Nephron progenitor cell (in vitro differentiated cells): ENCODE data around the gene CPED1.
A peak's percentile ranks its signal among the peaks of the same experiment; 100 is the strongest.

Source experiments
- DNase-seq: peaks from one replicate; pipeline ENCODE4 v3.0.0; 2021
- H3K27ac Mint-ChIP-seq: 2 replicates; pipeline ENCODE4 v1.8.0; 2021; ENCODE audit warnings: mild to moderate bottlenecking, moderate library complexity, mixed read lengths
- H3K27me3 Mint-ChIP-seq: 2 replicates; pipeline ENCODE4 v1.8.0; 2021; ENCODE audit warnings: mild to moderate bottlenecking, low read depth, mixed read lengths; ENCODE audit not compliant: poor library complexity
- H3K36me3 Mint-ChIP-seq: 2 replicates; pipeline ENCODE4 v1.8.0; 2021; ENCODE audit warnings: low read depth, mixed read lengths
- H3K4me1 Mint-ChIP-seq: 2 replicates; pipeline ENCODE4 v1.8.0; 2021; ENCODE audit warnings: mixed read lengths
- H3K4me3 Mint-ChIP-seq: 2 replicates; pipeline ENCODE4 v1.8.0; 2021; ENCODE audit warnings: mild to moderate bottlenecking, moderate library complexity, mixed read lengths
- H3K9me3 Mint-ChIP-seq: 2 replicates; pipeline ENCODE4 v1.8.0; 2021; ENCODE audit warnings: mild to moderate bottlenecking, moderate library complexity, mixed read lengths
- TF ChIP-seq, protein P1 (sequence below): fragments of 200-600 bp; sonication (generic); IDR thresholded peaks from 2 replicates; pipeline ENCODE4 v1.5.0; 2021; ENCODE audit warnings: antibody characterized with exemption

The CPED1 gene

DNA sequence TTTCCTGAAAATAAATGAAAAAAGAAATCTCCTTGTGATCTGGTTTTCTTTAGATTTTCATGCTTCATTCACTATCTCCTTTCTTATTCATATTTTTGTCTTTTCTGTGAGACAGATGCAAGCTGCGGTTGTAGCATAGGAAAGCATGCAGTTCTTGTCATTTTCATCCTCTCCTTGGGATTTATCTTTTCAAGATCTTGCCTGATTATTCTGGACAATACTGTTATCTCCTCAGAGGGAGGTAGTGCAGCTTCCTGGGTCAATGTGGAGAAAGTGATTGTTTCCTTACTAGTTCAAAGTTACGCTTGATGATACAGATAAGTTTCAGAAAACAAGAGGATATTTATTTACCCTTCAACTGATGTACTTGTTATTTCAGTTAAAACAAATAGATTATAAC is 114.6 kb downstream of the CPED1 start:
- Mint-ChIP-seq H3K27me3 (peaks cover 3% of the 10 kb centered on the region), H3K4me3 (no peak overlapping the region), H3K4me1 (peaks cover 30% of the 10 kb centered on the region), H3K36me3 (peaks cover 12% of the 10 kb centered on the region), H3K27ac (no peak overlapping the region), H3K9me3 (peaks cover 11% of the 10 kb centered on the region)
- TF ChIP-seq, protein P1, sequence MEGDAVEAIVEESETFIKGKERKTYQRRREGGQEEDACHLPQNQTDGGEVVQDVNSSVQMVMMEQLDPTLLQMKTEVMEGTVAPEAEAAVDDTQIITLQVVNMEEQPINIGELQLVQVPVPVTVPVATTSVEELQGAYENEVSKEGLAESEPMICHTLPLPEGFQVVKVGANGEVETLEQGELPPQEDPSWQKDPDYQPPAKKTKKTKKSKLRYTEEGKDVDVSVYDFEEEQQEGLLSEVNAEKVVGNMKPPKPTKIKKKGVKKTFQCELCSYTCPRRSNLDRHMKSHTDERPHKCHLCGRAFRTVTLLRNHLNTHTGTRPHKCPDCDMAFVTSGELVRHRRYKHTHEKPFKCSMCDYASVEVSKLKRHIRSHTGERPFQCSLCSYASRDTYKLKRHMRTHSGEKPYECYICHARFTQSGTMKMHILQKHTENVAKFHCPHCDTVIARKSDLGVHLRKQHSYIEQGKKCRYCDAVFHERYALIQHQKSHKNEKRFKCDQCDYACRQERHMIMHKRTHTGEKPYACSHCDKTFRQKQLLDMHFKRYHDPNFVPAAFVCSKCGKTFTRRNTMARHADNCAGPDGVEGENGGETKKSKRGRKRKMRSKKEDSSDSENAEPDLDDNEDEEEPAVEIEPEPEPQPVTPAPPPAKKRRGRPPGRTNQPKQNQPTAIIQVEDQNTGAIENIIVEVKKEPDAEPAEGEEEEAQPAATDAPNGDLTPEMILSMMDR: no peak
- DNase-seq: no peak

DNA sequence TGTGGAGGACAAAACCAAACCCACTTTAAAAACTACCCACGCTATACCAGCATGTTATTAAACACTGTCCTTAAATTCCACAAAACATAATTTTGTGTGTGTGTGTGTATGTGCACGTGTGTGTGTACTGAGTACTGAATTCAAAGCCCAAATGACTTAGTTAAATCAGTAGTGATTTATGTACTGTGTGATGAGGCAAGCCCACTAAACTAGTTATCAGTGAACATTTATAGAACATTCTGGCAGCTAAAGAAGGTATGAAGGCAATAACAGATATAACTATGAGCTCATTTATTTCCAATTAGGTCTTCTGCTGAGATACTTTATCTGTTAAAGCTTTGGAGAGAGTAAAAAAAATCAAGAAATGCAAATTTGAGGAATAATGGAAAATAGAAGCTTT is 115.1 kb downstream of the CPED1 start:
- Mint-ChIP-seq H3K27me3 (peaks cover 3% of the 10 kb centered on the region), H3K4me1 (peaks cover 30% of the 10 kb centered on the region)

DNA sequence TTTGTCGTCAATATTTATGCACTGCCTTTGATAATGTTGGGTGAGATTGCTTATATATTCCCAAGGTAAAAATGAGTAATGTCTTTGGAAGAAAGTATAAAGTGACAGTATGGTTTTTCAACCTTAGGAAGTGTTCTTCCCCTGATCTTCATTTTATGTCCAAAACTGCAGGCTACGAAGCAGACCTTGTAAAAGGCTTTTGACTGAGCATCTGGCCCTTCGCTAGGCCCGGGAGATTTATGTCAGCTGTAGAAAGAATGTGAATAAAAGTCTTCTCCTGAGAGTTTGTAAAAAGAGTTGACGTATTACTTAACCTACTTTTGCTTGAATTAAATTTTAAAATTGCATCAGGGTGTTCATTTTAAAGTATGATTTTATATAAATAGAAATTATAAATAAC is 116.8 kb downstream of the CPED1 start:
- Mint-ChIP-seq H3K4me1 (peaks cover 30% of the 10 kb centered on the region), H3K27ac (peak overlapping the region; percentile 39), H3K9me3 (peaks cover 11% of the 10 kb centered on the region), H3K36me3 (peaks cover 12% of the 10 kb centered on the region), H3K27me3 (peaks cover 3% of the 10 kb centered on the region), H3K4me3 (no peak overlapping the region)
- DNase-seq: no peak
- TF ChIP-seq, protein P1: no peak

More for the DNA sequence above, 115.1 kb downstream of the CPED1 start:
- H3K36me3 Mint-ChIP-seq: peaks cover 12% of the 10 kb centered on the region
- TF ChIP-seq, protein P1: no peak
- DNase-seq: no peak
- H3K4me3 Mint-ChIP-seq: no peak overlapping the region
- H3K9me3 Mint-ChIP-seq: peaks cover 11% of the 10 kb centered on the region
- peak overlapping the region; percentile 15 for H3K27ac Mint-ChIP-seq

DNA sequence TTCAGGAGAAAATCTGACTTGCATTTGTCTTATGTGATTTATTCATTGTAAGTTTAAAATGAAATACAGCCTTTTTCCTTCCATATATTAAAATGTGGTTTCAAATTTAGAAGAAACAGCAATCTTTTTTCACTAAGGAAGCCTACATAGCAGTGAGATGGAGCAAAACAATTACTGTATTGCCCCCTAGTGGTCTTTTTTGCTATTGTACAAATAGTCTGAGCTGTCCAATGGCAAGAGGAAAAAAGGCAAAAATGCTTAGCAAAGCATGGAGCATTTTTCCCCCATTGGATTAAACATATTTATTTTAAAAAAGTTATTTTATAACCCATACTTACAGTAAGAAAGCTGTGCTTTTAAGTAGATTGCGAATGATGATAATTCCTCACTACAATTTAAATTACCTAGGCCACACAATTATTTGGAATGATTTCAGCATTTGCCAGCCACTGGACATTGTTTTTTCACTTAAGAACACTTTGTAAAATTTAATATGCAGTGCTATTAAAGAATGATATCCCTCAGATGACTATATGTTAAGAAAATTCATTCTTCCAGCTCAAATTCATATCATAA is 119.5 kb downstream of the CPED1 start:
- Mint-ChIP-seq H3K36me3 (no peaks in the 10 kb centered on the region), H3K27me3 (peaks cover 3% of the 10 kb centered on the region), H3K4me3 (no peak overlapping the region), H3K9me3 (no peaks in the 10 kb centered on the region), H3K4me1 (peaks cover 19% of the 10 kb centered on the region), H3K27ac (no peak overlapping the region)
- peak; percentile 30 for DNase-seq
- TF ChIP-seq, protein P1: peak; percentile 79

DNA sequence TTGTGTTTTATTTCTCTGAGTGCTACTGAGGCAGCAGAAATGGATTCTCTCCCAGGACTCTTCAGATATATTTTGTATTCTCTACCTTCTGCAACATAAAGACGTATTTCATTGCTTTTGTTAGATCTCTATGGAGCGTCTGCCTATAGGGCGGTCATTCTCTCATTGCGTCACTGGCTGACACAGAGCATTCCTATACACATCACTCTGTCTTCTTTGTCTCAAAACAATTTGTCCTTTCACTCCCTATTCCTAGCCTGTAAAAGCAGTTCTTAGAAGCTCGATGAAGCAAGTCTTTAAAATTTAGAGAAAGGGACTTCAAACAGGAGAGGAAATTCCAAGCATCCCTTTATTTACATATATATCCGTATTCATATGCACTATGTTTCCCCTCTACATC is 120.6 kb downstream of the CPED1 start:
- Mint-ChIP-seq H3K4me1 (peaks cover 10% of the 10 kb centered on the region), H3K36me3 (no peaks in the 10 kb centered on the region), H3K27ac (no peak overlapping the region), H3K9me3 (no peaks in the 10 kb centered on the region), H3K27me3 (peaks cover 3% of the 10 kb centered on the region), H3K4me3 (no peak overlapping the region)
- TF ChIP-seq, protein P1: no peak
- no peak for DNase-seq

DNA sequence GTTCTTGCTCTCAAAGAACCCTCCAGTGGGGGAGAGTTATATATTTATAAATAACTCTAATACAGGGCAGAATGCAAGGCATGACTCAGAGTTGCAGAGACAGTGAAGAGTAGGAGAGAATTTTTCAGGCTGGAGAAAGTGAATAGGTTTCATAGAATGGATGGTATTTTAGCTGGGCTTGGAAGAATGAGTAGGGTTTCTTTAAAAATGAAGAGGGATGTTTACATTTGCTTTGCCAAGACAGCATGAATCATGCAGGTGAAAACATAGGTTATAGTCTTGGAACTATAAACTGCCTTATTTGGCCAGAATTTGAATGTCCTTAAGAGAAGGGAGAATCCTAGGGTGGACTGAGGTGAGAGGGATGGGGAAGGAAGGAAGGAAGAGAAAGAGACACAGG is 124.8 kb downstream of the CPED1 start:
- H3K4me3 Mint-ChIP-seq: no peak overlapping the region
- H3K27ac Mint-ChIP-seq: no peak overlapping the region
- H3K36me3 Mint-ChIP-seq: no peaks in the 10 kb centered on the region
- TF ChIP-seq, protein P1: no peak
- no peak for DNase-seq
- no peaks in the 10 kb centered on the region for H3K27me3 Mint-ChIP-seq
- H3K4me1 Mint-ChIP-seq: no peaks in the 10 kb centered on the region
- no peaks in the 10 kb centered on the region for H3K9me3 Mint-ChIP-seq
